Activated T-cell treated with anti-CD3 and anti-CD28 coated beads for 1 hour (primary cell): ENCODE data around the gene C19orf81.
A peak's percentile ranks its signal among the peaks of the same experiment; 100 is the strongest.
"Not testable (repeated sequence)": the region's sequence is repeated elsewhere in the genome, so short reads cannot be mapped to it uniquely, and the experiment has no call there.

Source experiments
- DNase-seq: peaks from one replicate; pipeline ENCODE4 v3.0.0-alpha.2; 2020; ENCODE audit warnings: low read depth

Gene C19orf81

GRCh38 chr19:50649433-50650391 is at the start of gene C19orf81:
Gene C19orf81 (plus strand): TSS chr19:50649445. CDS start chr19:50649445, 0 bp downstream.
- no peak for DNase-seq

GRCh38 chr19:50601407-50602088 is 47.7 kb upstream of the C19orf81 start:
- DNase-seq = no peak

- DNase-seq = no peak
Measured at GRCh38 chr19:50602089-50602422, 47.2 kb upstream of the C19orf81 start.

- no peak for DNase-seq
Measured at GRCh38 chr19:50602496-50602895, 46.7 kb upstream of the C19orf81 start.

GRCh38 chr19:50602935-50603334 is 46.3 kb upstream of the C19orf81 start:
- no peak for DNase-seq

GRCh38 chr19:50604264-50605073 is 44.8 kb upstream of the C19orf81 start:
- DNase-seq = not testable (repeated sequence)

GRCh38 chr19:50606059-50606836 is 43.0 kb upstream of the C19orf81 start:
- not testable (repeated sequence) for DNase-seq

GRCh38 chr19:50607388-50607787 is 41.9 kb upstream of the C19orf81 start:
- DNase-seq = no peak

GRCh38 chr19:50607874-50608785 is 41.1 kb upstream of the C19orf81 start:
- peak; percentile 51 for DNase-seq

GRCh38 chr19:50612504-50613404 is 36.5 kb upstream of the C19orf81 start:
- DNase-seq = not testable (repeated sequence)

GRCh38 chr19:50618379-50618778 is 30.9 kb upstream of the C19orf81 start:
- not testable (repeated sequence) for DNase-seq

GRCh38 chr19:50619184-50619583 is 30.1 kb upstream of the C19orf81 start:
- DNase-seq = not testable (repeated sequence)

- not testable (repeated sequence) for DNase-seq
Measured at GRCh38 chr19:50620394-50620906, 28.8 kb upstream of the C19orf81 start.

- no peak for DNase-seq
Measured at GRCh38 chr19:50624949-50625600, 24.2 kb upstream of the C19orf81 start.

- no peak for DNase-seq
Measured at GRCh38 chr19:50626011-50626410, 23.2 kb upstream of the C19orf81 start.

- no peak for DNase-seq
Measured at GRCh38 chr19:50626795-50627194, 22.4 kb upstream of the C19orf81 start.

- DNase-seq = no peak
Measured at GRCh38 chr19:50628146-50628545, 21.1 kb upstream of the C19orf81 start.

- DNase-seq = no peak
Measured at GRCh38 chr19:50628551-50628950, 20.7 kb upstream of the C19orf81 start.

GRCh38 chr19:50629194-50629593 is 20.1 kb upstream of the C19orf81 start:
- DNase-seq = no peak
